Measurements from ENCODE around the gene CECR2. TPM values are rescaled to one million over a fixed set of nuclear protein-coding genes. Genes with fewer than 3 reads are reported as not detected.

The CECR2 gene
- total and polyA plus RNA-seq, 2 of the 8 experiments (the other 6 are each of a cell fraction or from before 2014, with no cell fraction given): 18.3 to 123 TPM

- no peak overlapping the region for H2BK12ac ChIP-seq (ENCODE audit: low read depth, low read length)
- no peak overlapping the region for H3K27ac ChIP-seq (ENCODE audit: low read depth, low read length)
- ChIA-PET POLR2A (ENCODE audit: partially characterized antibody) (interaction anchor here (0.6 to 1.1 kb wide), 2 partner anchors 11 to 61 kb away, joined by 3 to 4 read pairs; no protein-coding TSS in a partner anchor), CTCF (ENCODE audit: partially characterized antibody) (interaction anchor here (1.1 to 1.5 kb wide), 2 partner anchors 66 to 168 kb away, joined by 3 to 5 read pairs; no protein-coding TSS in a partner anchor)
- H4K91ac ChIP-seq (replicated peaks; ENCODE audit: insufficient read length, low read length): no peak overlapping the region
- no peak overlapping the region for H3K4ac ChIP-seq (replicated peaks; ENCODE audit: insufficient read length, low read depth, low read length)
- no peaks in the 10 kb centered on the region for H3K23me2 ChIP-seq (ENCODE audit: low read depth, low read length)
- H3K27me3 ChIP-seq (replicated peaks in 1 of 4; ENCODE audit: control insufficient read depth in 3 of 4, extremely low read depth in 1 of 4, insufficient read depth in 3 of 4, low read length in 3 of 4): no peaks in the 10 kb centered on the region
- no peak for FAIRE-seq
- no peak overlapping the region; a peak in 1 of 4 replicates for H3K4me2 ChIP-seq (ENCODE audit: insufficient read depth in 1 of 2, low read depth in 2 of 2, low read length in 2 of 2)
- H3K23ac ChIP-seq (ENCODE audit: insufficient read length): no peak overlapping the region
- H2BK5ac ChIP-seq (ENCODE audit: low read depth, low read length): no peak overlapping the region
- H3K4me3 ChIP-seq (ENCODE audit: extremely low read depth in 1 of 4, insufficient read depth in 2 of 4, low read depth in 3 of 4, low read length in 4 of 4): no peak overlapping the region
- no peak overlapping the region for H3K9ac ChIP-seq (replicated peaks in 1 of 4; ENCODE audit: extremely low read depth in 1 of 4, low read depth in 3 of 4, low read length in 3 of 4)
- DNase-seq (ENCODE audit: low read depth in 1 of 2, low spot score in 2 of 2): no peak
- H3K36me3 ChIP-seq (ENCODE audit: control insufficient read depth in 2 of 4, insufficient read depth in 4 of 4, low read length in 3 of 4): no peaks in the 10 kb centered on the region; a peak in 1 of 8 replicates
- H2AFZ ChIP-seq (ENCODE audit: low read length): no peak overlapping the region
- no peak overlapping the region for H2AK5ac ChIP-seq (ENCODE audit: low read depth, low read length)
- peaks cover 24 to 30% of the 10 kb centered on the region in 2 experiments for H4K20me1 ChIP-seq (replicated peaks in 1 of 2; ENCODE audit: control insufficient read depth in 1 of 2, insufficient read depth in 2 of 2, low read length in 2 of 2)
- WGBS, 2 experiments (ENCODE audit: extremely low coverage in 1 of 2, insufficient coverage in 1 of 2, insufficient read length in 1 of 2, insufficient replicate concordance in 2 of 2, low coverage in 1 of 2, low lambda C conversion rate in 2 of 2, missing lambda C conversion rate in 1 of 2): 62% methylated on average over 1 of the region's 1 CpG; no CpG with 5 or more reads in 1 of the 2 experiments
- H4K8ac ChIP-seq (ENCODE audit: extremely low read depth, insufficient read depth, low read length): no peak overlapping the region
- H3K79me1 ChIP-seq (ENCODE audit: low read depth, low read length): peaks cover 14% of the 10 kb centered on the region
- no peak for TF ChIP-seq EP300 (IDR thresholded peaks at IDR 0.05; ENCODE audit: borderline replicate concordance in 1 of 2, low read depth in 2 of 2, low read length in 2 of 2)
- TF ChIP-seq SUZ12 (IDR thresholded peaks at IDR 0.05; ENCODE audit: low read length): no peak
- H2BK15ac ChIP-seq (ENCODE audit: low read length): no peak overlapping the region
- H3K9me3 ChIP-seq (ENCODE audit: insufficient read depth in 2 of 2, low read depth in 1 of 2, low read length in 1 of 2): no peaks in the 10 kb centered on the region
- peaks cover 3 to 22% (median 9%) of the 10 kb centered on the region in 4 experiments for H3K4me1 ChIP-seq (replicated peaks in 1 of 4; ENCODE audit: control insufficient read depth in 3 of 4, insufficient read depth in 4 of 4, low read length in 3 of 4)
- peaks cover 63 to 100% of the 10 kb centered on the region in 2 experiments for H3K79me2 ChIP-seq (ENCODE audit: control insufficient read depth in 1 of 2, insufficient read depth in 2 of 2, low read length in 2 of 2)
- no peak overlapping the region for H2BK20ac ChIP-seq (ENCODE audit: low read length)
- H3K14ac ChIP-seq (ENCODE audit: insufficient read length): no peak overlapping the region
- H2BK120ac ChIP-seq (replicated peaks; ENCODE audit: low read depth, low read length): no peak overlapping the region
- H3K18ac ChIP-seq (ENCODE audit: extremely low read depth, low read length): no peak overlapping the region
- H3K56ac ChIP-seq (replicated peaks; ENCODE audit: insufficient read length, low read depth, low read length): no peak overlapping the region
- no peak overlapping the region for H4K5ac ChIP-seq (ENCODE audit: insufficient read length, low read depth, low read length)
Measured at GRCh38 chr22:17429516-17429915, 60.3 kb downstream of the CECR2 start.
